NB4 (cell line): ENCODE data around the gene CCL11.

Source experiments
- POLR2A ChIP-seq: IDR thresholded peaks from 2 replicates; pipeline ENCODE4 v1.6.1; 2011; ENCODE audit warnings: mild to moderate bottlenecking; ENCODE audit not compliant: insufficient read length; ENCODE audit errors: extremely low read depth
- TF ChIP-seq, protein P1 (sequence below): IDR thresholded peaks from one replicate; pipeline ENCODE4 v1.5.1; 2012; ENCODE audit warnings: low read depth, low read length

DNA sequence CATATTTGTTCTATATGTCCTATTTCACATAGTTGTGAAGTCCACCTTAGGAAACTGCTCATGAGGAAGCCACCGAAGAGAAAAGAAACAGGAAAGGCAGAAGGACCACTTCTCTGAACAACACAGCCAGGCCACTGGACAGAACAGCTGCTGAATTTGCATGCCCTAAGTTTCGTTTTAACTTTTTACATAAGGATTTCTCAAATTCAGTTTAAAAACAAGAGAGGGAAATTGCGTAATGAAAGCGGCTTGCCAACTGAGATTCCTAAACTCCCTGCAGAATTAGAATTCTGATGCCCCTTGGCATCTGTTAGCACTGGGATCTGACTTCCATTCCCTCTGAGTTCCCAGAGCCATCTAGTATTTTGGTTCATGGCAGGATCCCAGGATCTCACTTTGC lies 28.7 kb downstream of the CCL11 start:
- TF ChIP-seq, protein P1, sequence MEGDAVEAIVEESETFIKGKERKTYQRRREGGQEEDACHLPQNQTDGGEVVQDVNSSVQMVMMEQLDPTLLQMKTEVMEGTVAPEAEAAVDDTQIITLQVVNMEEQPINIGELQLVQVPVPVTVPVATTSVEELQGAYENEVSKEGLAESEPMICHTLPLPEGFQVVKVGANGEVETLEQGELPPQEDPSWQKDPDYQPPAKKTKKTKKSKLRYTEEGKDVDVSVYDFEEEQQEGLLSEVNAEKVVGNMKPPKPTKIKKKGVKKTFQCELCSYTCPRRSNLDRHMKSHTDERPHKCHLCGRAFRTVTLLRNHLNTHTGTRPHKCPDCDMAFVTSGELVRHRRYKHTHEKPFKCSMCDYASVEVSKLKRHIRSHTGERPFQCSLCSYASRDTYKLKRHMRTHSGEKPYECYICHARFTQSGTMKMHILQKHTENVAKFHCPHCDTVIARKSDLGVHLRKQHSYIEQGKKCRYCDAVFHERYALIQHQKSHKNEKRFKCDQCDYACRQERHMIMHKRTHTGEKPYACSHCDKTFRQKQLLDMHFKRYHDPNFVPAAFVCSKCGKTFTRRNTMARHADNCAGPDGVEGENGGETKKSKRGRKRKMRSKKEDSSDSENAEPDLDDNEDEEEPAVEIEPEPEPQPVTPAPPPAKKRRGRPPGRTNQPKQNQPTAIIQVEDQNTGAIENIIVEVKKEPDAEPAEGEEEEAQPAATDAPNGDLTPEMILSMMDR, result no peak
- no peak for TF ChIP-seq POLR2A
